Suprapubic skin (tissue), 4 donors: ENCODE results near the gene NME7. TPM values are rescaled to one million over a fixed set of nuclear protein-coding genes. Genes with fewer than 3 reads are reported as not detected.

Experiments used
- DNase-seq, 2 donors: peaks; one replicate each; pipeline ENCODE4 v3.0.0-alpha.2; 2019; ENCODE audit warnings: low spot score in 2 of 2
- H3K27ac ChIP-seq: fragments of 200-600 bp; sonication (generic); one replicate; pipeline ENCODE4 v1.5.1; 2019
- H3K27me3 ChIP-seq: fragments of 200-600 bp; sonication (generic); one replicate; pipeline ENCODE4 v1.5.1; 2019
- H3K36me3 ChIP-seq: fragments of 200-600 bp; sonication (generic); one replicate; pipeline ENCODE4 v1.5.1; 2019
- H3K4me1 ChIP-seq: fragments of 200-600 bp; sonication (generic); one replicate; pipeline ENCODE4 v1.5.1; 2019
- H3K4me3 ChIP-seq: fragments of 200-600 bp; sonication (generic); one replicate; pipeline ENCODE4 v1.5.1; 2019; ENCODE audit warnings: mild to moderate bottlenecking
- H3K9me3 ChIP-seq: fragments of 200-600 bp; sonication (generic); one replicate; pipeline ENCODE4 v1.5.1; 2019
- CTCF ChIP-seq, 2 donors: fragments of 200-600 bp in 1 of 2; fragments of 450-650 bp in 1 of 2; sonication (generic) in 1 of 2; IDR thresholded peaks; one replicate each; pipeline ENCODE4 v1.5.1; 2016 to 2019; ENCODE audit warnings: antibody characterized with exemption in 2 of 2, mild to moderate bottlenecking in 1 of 2, moderate library complexity in 1 of 2
- EP300 ChIP-seq: sonication (generic); formaldehyde crosslinking; IDR thresholded peaks from one replicate; pipeline ENCODE4 v1.6.1; 2017; ENCODE audit warnings: antibody characterized with exemption
- POLR2A ChIP-seq, 2 donors: fragments of 450-650 bp; IDR thresholded peaks; one replicate each; pipeline ENCODE4 v1.6.1; 2017; ENCODE audit warnings: antibody characterized with exemption in 2 of 2, mild to moderate bottlenecking in 2 of 2, moderate library complexity in 2 of 2
- POLR2AphosphoS5 ChIP-seq, 3 donors: sonication (generic); formaldehyde crosslinking; IDR thresholded peaks; one replicate each; pipeline ENCODE4 v1.6.1; 2017; ENCODE audit warnings: antibody characterized with exemption in 3 of 3
- WGBS: methylation state at CpG from one replicate; pipeline ENCODE4 v1.1.5; 2018; 5-methylcytosine and 5-hydroxymethylcytosine counted together
- total RNA-seq, 4 donors: library from RNA; depleted of rRNA; stranded (reverse); fragments of >200 nt; gene quantifications; one replicate each; pipeline ENCODE4 v1.1.0, GENCODE V29; 2016

The NME7 gene
- total RNA-seq, 4 donors from 2014 or later, result 9.5 to 13.9 (median 11.7) TPM

DNA sequence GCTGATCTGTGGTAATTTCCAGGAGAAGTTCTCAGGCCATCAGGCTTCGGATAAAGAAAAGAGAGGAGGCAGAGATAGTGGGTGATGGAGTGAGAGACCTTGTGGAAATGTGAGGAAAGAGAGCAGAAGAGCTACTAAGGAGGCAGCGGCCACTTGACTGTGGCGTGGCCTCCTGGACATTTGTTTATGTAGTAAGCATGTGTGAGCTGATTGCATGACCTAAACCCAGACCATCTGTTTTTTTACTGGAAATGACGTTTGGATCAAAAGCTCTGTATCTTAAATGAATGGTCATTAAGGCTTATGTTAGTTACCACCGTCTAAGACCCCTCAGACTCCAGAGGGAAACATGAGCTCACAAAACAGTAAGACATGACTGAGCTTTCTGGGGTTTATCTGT, 247.5 kb downstream of the NME7 start:
- H3K4me3 ChIP-seq, result no peak overlapping the region
- no peak overlapping the region for H3K27ac ChIP-seq
- TF ChIP-seq CTCF (IDR thresholded peaks at IDR 0.05) (no peak), POLR2AphosphoS5 (IDR thresholded peaks at IDR 0.05) (no peak), POLR2A (IDR thresholded peaks at IDR 0.05) (no peak), EP300 (no peak)
- H3K36me3 ChIP-seq, result no peaks in the 10 kb centered on the region
- no peak for DNase-seq
- H3K9me3 ChIP-seq, result no peaks in the 10 kb centered on the region
- 90% methylated on average over 5 of the region's 5 CpGs for WGBS
- H3K27me3 ChIP-seq, result no peaks in the 10 kb centered on the region
- H3K4me1 ChIP-seq, result peaks cover 31% of the 10 kb centered on the region

DNA sequence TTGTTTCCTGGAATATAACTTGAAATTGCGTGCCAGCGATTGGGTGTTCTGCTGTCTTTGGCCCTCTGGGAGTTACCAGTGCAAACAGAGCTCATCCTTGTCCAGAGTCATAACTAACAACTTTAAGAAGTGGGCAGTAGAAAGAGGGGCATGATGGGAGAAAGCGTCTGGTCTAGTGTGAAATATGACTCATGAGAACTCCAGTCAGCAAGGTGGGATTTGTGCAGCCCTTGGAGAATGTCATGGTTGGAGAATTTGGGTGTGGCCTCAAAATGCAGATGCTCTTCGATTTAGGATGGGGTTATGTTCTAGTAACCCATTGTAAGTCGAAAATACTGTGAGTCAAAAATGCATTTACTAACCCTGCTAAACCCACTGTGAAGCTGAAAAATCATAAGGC, 248.2 kb downstream of the NME7 start:
- Histone ChIP-seq H3K4me3 (no peak overlapping the region), H3K9me3 (no peaks in the 10 kb centered on the region), H3K27ac (no peak overlapping the region), H3K4me1 (peaks cover 31% of the 10 kb centered on the region), H3K36me3 (no peaks in the 10 kb centered on the region), H3K27me3 (no peaks in the 10 kb centered on the region)
- no peak for TF ChIP-seq EP300
- TF ChIP-seq CTCF (IDR thresholded peaks at IDR 0.05), result no peak
- TF ChIP-seq POLR2A (IDR thresholded peaks at IDR 0.05), result no peak
- no peak for TF ChIP-seq POLR2AphosphoS5 (IDR thresholded peaks at IDR 0.05)
- DNase-seq, result no peak
- WGBS, result 77% methylated on average over 5 of the region's 5 CpGs

GRCh38 chr1:169118227-169118626, 249.4 kb downstream of the NME7 start:
- H3K4me1 ChIP-seq, result peaks cover 31% of the 10 kb centered on the region
- H3K9me3 ChIP-seq, result no peaks in the 10 kb centered on the region
- TF ChIP-seq EP300, result no peak
- no peak for TF ChIP-seq POLR2A (IDR thresholded peaks at IDR 0.05)
- no peak for TF ChIP-seq POLR2AphosphoS5 (IDR thresholded peaks at IDR 0.05)
- TF ChIP-seq CTCF (IDR thresholded peaks at IDR 0.05), result no peak
- no peaks in the 10 kb centered on the region for H3K36me3 ChIP-seq
- H3K4me3 ChIP-seq, result no peak overlapping the region
- peak overlapping the region; percentile 21 for H3K27ac ChIP-seq
- no peaks in the 10 kb centered on the region for H3K27me3 ChIP-seq
- 68% methylated on average over 4 of the region's 4 CpGs for WGBS
- no peak for DNase-seq

DNA sequence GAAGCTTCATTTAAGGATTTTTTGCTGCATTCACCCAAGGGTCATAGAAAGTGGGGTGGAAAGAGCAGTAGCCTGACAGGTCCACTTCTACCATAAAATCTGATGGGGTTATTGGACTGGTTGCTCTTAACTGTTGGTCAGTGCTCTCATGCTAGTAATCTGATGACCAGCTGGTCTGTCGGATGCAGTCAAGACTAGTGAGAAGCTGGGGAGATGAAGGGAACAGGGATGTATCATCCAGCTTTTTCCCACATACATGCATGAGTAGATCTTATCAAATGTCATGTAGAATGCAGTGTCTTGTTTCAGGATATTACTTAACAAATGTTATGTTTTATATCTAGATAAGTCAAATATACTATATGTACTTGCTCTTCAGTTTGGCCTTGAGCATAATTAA, 250.0 kb downstream of the NME7 start:
- Histone ChIP-seq H3K27ac (no peak overlapping the region), H3K4me3 (no peak overlapping the region), H3K4me1 (peaks cover 31% of the 10 kb centered on the region), H3K27me3 (no peaks in the 10 kb centered on the region), H3K9me3 (no peaks in the 10 kb centered on the region), H3K36me3 (no peaks in the 10 kb centered on the region)
- WGBS, result 82% methylated on average over 1 of the region's 1 CpG
- no peak for DNase-seq
- TF ChIP-seq POLR2A (IDR thresholded peaks at IDR 0.05) (no peak), CTCF (IDR thresholded peaks at IDR 0.05) (no peak)

DNA sequence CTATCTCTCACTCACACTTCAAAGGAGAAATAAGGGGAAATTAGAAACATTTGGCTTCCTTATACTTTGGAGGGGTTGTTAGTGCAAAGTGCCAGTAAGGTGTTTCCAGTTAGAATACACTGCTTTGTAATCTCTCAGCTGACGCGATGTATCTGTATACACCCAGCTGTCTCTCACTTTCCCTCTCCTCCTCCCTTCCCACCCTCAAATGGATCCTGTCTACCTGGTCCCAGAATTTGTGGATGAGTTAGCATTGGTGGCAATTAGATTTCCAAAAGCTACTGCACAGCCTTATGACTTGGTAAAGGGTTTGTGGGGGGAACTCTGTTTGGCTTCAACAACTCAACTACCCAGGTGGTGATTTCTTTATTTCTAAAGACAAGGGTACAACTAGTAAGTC, 250.6 kb downstream of the NME7 start:
- no peaks in the 10 kb centered on the region for H3K9me3 ChIP-seq
- no peaks in the 10 kb centered on the region for H3K27me3 ChIP-seq
- no peak for TF ChIP-seq POLR2AphosphoS5 (IDR thresholded peaks at IDR 0.05)
- no peak for TF ChIP-seq POLR2A (IDR thresholded peaks at IDR 0.05)
- no peak for TF ChIP-seq CTCF (IDR thresholded peaks at IDR 0.05)
- no peak for TF ChIP-seq EP300
- no peak overlapping the region for H3K4me3 ChIP-seq
- DNase-seq, result no peak
- WGBS, result 81% methylated on average over 2 of the region's 2 CpGs
- H3K27ac ChIP-seq, result no peak overlapping the region
- no peaks in the 10 kb centered on the region for H3K36me3 ChIP-seq
- peaks cover 33% of the 10 kb centered on the region for H3K4me1 ChIP-seq
